ENCODE data around the gene ELOVL5. TPM values are rescaled to one million over a fixed set of nuclear protein-coding genes. Genes with fewer than 3 reads are reported as not detected.
"Not testable (repeated sequence)": the region's sequence is repeated elsewhere in the genome, so short reads cannot be mapped to it uniquely, and the experiment has no call there.

The ELOVL5 gene
- total RNA-seq, 2 experiments from 2014 or later, result 113 to 117 TPM

DNA sequence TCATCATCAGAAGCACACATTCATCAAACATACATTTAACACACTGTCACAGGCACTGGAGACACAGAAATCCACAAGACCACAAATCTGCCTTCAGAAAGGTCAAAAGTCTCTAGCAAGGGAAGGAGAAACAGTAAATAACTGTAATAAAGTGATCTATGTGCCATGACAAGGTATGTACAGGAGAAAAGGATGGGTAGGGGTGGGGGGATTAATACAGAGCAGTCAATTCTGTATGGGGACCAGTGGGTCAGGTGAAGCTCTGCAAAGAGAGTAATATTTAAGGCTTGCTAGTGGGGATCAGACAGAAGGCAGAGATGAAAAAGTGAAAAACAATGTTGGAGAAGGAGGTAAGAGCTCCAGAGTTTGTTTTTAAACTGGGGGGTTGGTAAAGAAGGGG, 32.6 kb downstream of the ELOVL5 start:
- Mint-ChIP-seq H3K4me1 (peaks cover 54% of the 10 kb centered on the region), H3K9me3 (ENCODE audit: low read depth) (no peaks in the 10 kb centered on the region), H3K4me3 (no peak overlapping the region), H3K27ac (peak overlapping the region; percentile 42), H3K27me3 (no peaks in the 10 kb centered on the region), H3K36me3 (peaks cover 16% of the 10 kb centered on the region)
- ATAC-seq, result no peak
- DNase-seq, result no peak
- CTCF ChIA-PET, result interaction anchor here (1.1 to 2.6 kb wide), 2 partner anchors 15 to 19 kb away, joined by 4 to 6 read pairs; no protein-coding TSS in a partner anchor

GRCh38 chr6:53315086-53315724, 33.5 kb downstream of the ELOVL5 start:
- H3K36me3 Mint-ChIP-seq, result peaks cover 11% of the 10 kb centered on the region
- CTCF ChIA-PET, result interaction anchor here (0.9 to 2.6 kb wide), 2 partner anchors 20 to 143 kb away, joined by 3 to 6 read pairs; no protein-coding TSS in a partner anchor
- H3K4me3 Mint-ChIP-seq, result no peak overlapping the region
- no peak for ATAC-seq
- peaks cover 61% of the 10 kb centered on the region for H3K4me1 Mint-ChIP-seq
- no peaks in the 10 kb centered on the region for H3K9me3 Mint-ChIP-seq (ENCODE audit: low read depth)
- H3K27me3 Mint-ChIP-seq, result no peaks in the 10 kb centered on the region
- no peak overlapping the region for H3K27ac Mint-ChIP-seq
- no peak for DNase-seq

GRCh38 chr6:53313784-53314400, 34.9 kb downstream of the ELOVL5 start:
- CTCF ChIA-PET, result interaction anchor here (0.9 to 2.6 kb wide), 2 partner anchors 22 to 141 kb away, joined by 3 to 6 read pairs; no protein-coding TSS in a partner anchor
- ATAC-seq (no peak), DNase-seq (no peak)
- H3K9me3 Mint-ChIP-seq (ENCODE audit: low read depth), result no peaks in the 10 kb centered on the region
- peak overlapping the region; percentile 18 for H3K27ac Mint-ChIP-seq
- H3K27me3 Mint-ChIP-seq, result no peaks in the 10 kb centered on the region
- H3K36me3 Mint-ChIP-seq, result peaks cover 8% of the 10 kb centered on the region
- peaks cover 74% of the 10 kb centered on the region for H3K4me1 Mint-ChIP-seq
- H3K4me3 Mint-ChIP-seq, result no peak overlapping the region

DNA sequence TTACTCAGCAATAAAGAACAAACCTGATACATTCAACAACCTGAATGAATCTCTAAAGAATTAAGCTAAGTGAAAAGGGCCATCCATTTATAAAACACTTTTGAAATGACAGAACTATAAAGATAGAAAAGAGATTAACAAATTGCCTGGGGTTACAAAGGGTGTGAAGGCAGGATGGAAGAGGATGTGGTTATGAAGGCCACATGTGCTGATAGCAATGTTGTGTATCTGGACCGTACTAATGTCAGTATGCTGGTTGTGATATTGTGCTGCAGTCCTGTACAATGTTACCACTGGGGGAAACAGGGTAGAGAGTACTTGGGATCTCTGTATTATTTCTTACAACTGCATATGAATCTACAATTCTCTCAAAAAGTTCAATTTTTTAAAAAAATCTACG, 36.4 kb downstream of the ELOVL5 start:
- Mint-ChIP-seq H3K9me3 (ENCODE audit: low read depth) (no peaks in the 10 kb centered on the region), H3K4me3 (peak overlapping the region; percentile 1), H3K27ac (peak overlapping the region; percentile 41), H3K27me3 (no peaks in the 10 kb centered on the region), H3K4me1 (peaks cover 88% of the 10 kb centered on the region), H3K36me3 (peaks cover 8% of the 10 kb centered on the region)
- ATAC-seq, result peak; percentile 76
- CTCF ChIA-PET, result interaction anchor here (1.6 to 4.9 kb wide), 3 partner anchors 10 to 36 kb away, joined by 7 to 28 read pairs (median 10); partner anchors contain the start of gene ELOVL5
- peak; percentile 62 for DNase-seq

- no peak overlapping the region for H3K4me3 Mint-ChIP-seq
- no peaks in the 10 kb centered on the region for H3K27me3 Mint-ChIP-seq
- CTCF ChIA-PET, result interaction anchor here (1.6 to 4.9 kb wide), 3 partner anchors 9 to 37 kb away, joined by 7 to 28 read pairs (median 10); partner anchors contain the start of gene ELOVL5
- H3K9me3 Mint-ChIP-seq (ENCODE audit: low read depth), result no peaks in the 10 kb centered on the region
- no peak for ATAC-seq
- no peak overlapping the region for H3K27ac Mint-ChIP-seq
- H3K4me1 Mint-ChIP-seq, result peaks cover 92% of the 10 kb centered on the region
- H3K36me3 Mint-ChIP-seq, result peaks cover 7% of the 10 kb centered on the region
- DNase-seq, result no peak
Observed at GRCh38 chr6:53311586-53311935, 37.2 kb downstream of the ELOVL5 start.

- Mint-ChIP-seq H3K4me3 (no peak overlapping the region), H3K27me3 (no peaks in the 10 kb centered on the region), H3K36me3 (peaks cover 7% of the 10 kb centered on the region), H3K9me3 (ENCODE audit: low read depth) (no peaks in the 10 kb centered on the region), H3K27ac (peak overlapping the region; percentile 62), H3K4me1 (peaks cover 89% of the 10 kb centered on the region)
- CTCF ChIA-PET, result interaction anchor here (2.1 to 4.9 kb wide), 3 partner anchors 9 to 37 kb away, joined by 5 to 28 read pairs (median 10); partner anchors contain the start of gene ELOVL5
- DNase-seq (no peak), ATAC-seq (no peak)
Observed at GRCh38 chr6:53310771-53311585, 37.8 kb downstream of the ELOVL5 start.

- CTCF ChIA-PET, result interaction anchor here (1.5 to 4.9 kb wide), 3 partner anchors 31 to 38 kb away, joined by 3 to 28 read pairs (median 5); partner anchors contain the start of gene ELOVL5
- DNase-seq, result no peak
- H3K9me3 Mint-ChIP-seq (ENCODE audit: low read depth), result no peaks in the 10 kb centered on the region
- H3K36me3 Mint-ChIP-seq, result peaks cover 7% of the 10 kb centered on the region
- H3K27me3 Mint-ChIP-seq, result no peaks in the 10 kb centered on the region
- peak overlapping the region; percentile 64 for H3K27ac Mint-ChIP-seq
- H3K4me1 Mint-ChIP-seq, result peaks cover 78% of the 10 kb centered on the region
- H3K4me3 Mint-ChIP-seq, result no peak overlapping the region
- no peak for ATAC-seq
Observed at GRCh38 chr6:53309901-53310300, 38.8 kb downstream of the ELOVL5 start.

DNA sequence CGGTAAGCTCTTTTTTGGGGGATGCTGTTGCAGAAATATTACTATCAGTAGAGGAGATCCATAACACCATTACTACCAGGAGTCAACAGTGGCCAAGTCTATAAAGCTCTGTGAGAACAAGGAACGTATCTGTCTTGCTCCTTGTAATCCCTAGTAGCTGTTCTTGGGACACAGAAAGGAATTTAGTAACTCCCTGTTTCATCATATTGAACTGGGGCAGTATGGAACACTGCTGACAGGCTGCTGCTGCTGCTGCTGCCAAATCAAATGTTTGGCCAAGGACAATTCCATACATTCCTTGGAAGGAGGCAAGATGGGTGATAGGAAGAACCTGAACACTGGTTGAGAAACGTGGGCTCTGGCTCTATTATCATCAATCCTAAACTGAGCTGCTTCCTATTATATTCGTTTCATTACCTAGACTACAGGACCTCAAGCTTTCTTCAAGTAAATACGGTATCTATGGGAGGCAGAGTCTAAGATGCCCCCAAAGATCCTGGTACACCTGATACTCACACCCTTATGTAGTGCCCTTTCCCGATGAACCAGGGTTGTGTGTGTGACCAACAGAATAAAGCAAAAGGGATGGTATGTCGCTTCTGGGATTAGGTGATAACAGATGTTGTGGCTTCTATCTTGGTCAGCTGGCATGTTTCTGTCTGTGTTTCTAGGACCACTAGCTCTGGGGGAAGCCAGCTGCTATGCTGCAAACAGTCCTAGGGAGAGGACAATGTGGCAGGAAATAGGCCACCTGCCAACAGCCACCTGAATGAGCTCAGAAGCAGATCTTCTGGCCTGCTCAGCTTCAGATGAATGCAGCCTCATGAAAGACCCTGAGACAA, 39.5 kb downstream of the ELOVL5 start:
- ATAC-seq (peak; percentile 13), DNase-seq (peak; percentile 48)
- Mint-ChIP-seq H3K36me3 (peaks cover 9% of the 10 kb centered on the region), H3K27me3 (no peaks in the 10 kb centered on the region), H3K9me3 (ENCODE audit: low read depth) (no peaks in the 10 kb centered on the region), H3K4me3 (no peak overlapping the region), H3K27ac (peak overlapping the region; percentile 64), H3K4me1 (peaks cover 80% of the 10 kb centered on the region)
- CTCF ChIA-PET, result interaction anchor here (1.5 to 4.9 kb wide), 3 partner anchors 30 to 39 kb away, joined by 3 to 28 read pairs (median 5); partner anchors contain the start of gene ELOVL5

GRCh38 chr6:53306819-53307347, 41.9 kb downstream of the ELOVL5 start:
- Mint-ChIP-seq H3K4me3 (no peak overlapping the region), H3K4me1 (peaks cover 82% of the 10 kb centered on the region), H3K36me3 (peaks cover 5% of the 10 kb centered on the region), H3K9me3 (ENCODE audit: low read depth) (no peaks in the 10 kb centered on the region), H3K27ac (peak overlapping the region; percentile 67), H3K27me3 (no peaks in the 10 kb centered on the region)
- CTCF ChIA-PET, result no interaction called here
- peak; percentile 77 for DNase-seq
- ATAC-seq, result peak; percentile 83

- H3K36me3 Mint-ChIP-seq; H3K4me3 Mint-ChIP-seq; ATAC-seq; H3K9me3 Mint-ChIP-seq (ENCODE audit: low read depth); H3K27me3 Mint-ChIP-seq; CTCF ChIA-PET; DNase-seq: not testable (repeated sequence)
- Mint-ChIP-seq H3K4me1 (peaks cover 84% of the 10 kb centered on the region), H3K27ac (peak overlapping the region; percentile 67)
Observed at GRCh38 chr6:53306217-53306616, 42.5 kb downstream of the ELOVL5 start.

DNA sequence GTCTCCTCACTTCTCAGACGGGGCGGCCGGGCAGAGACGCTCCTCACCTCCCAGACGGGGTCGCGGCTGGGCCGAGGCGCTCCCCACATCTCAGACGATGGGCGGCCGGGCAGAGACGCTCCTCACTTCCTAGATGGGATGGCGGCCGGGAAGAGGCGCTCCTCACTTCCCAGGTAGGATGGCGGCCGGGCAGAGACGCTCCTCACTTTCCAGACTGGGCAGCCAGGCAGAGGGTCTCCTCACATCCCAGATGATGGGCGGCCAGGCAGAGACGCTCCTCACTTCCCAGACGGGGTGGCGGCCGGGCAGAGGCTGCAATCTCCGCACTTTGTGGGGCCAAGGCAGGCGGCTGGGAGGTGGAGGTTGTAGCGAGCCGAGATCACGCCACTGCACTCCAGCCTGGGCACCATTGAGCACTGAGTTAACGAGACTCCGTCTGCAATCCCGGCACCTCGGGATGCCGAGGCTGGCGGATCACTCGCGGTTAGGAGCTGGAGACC, 43.2 kb downstream of the ELOVL5 start:
- ATAC-seq; H3K4me3 Mint-ChIP-seq; CTCF ChIA-PET; H3K9me3 Mint-ChIP-seq (ENCODE audit: low read depth); H3K36me3 Mint-ChIP-seq; H3K27ac Mint-ChIP-seq; H3K27me3 Mint-ChIP-seq; DNase-seq: not testable (repeated sequence)
- peaks cover 84% of the 10 kb centered on the region for H3K4me1 Mint-ChIP-seq

- H3K27me3 Mint-ChIP-seq; H3K9me3 Mint-ChIP-seq (ENCODE audit: low read depth); ATAC-seq; H3K4me3 Mint-ChIP-seq; H3K36me3 Mint-ChIP-seq; H3K27ac Mint-ChIP-seq; DNase-seq; CTCF ChIA-PET: not testable (repeated sequence)
- H3K4me1 Mint-ChIP-seq, result peaks cover 84% of the 10 kb centered on the region
Observed at GRCh38 chr6:53304953-53305352, 43.8 kb downstream of the ELOVL5 start.

Data from activated CD8-positive, alpha-beta memory T cell treated with anti-CD3 and anti-CD28 coated beads, Interleukin-2, amount 10 ng/mL, durations not matched to agents 7 days and 5 days (primary cell).